Trophoblast cell (in vitro differentiated cells and primary cell): ENCODE measurements around the gene MYH7B.

ENCODE experiments used
- DNase-seq, 2 donors: peaks; one replicate each; pipeline ENCODE4 v3.0.0-alpha.2; 2016
- H2AFZ ChIP-seq: 2 replicates; pipeline ENCODE4 v1.6.1; 2013; ENCODE audit warnings: low read length, moderate library complexity, mild to moderate bottlenecking; ENCODE audit not compliant: insufficient read depth, poor library complexity
- H2AK5ac ChIP-seq: 2 replicates; pipeline ENCODE4 v1.6.1; 2013; ENCODE audit warnings: mild to moderate bottlenecking, low read length
- H2BK120ac ChIP-seq: 2 replicates; pipeline ENCODE4 v1.6.1; 2013; ENCODE audit warnings: low read length, mild to moderate bottlenecking, moderate library complexity; ENCODE audit not compliant: insufficient read depth, poor library complexity
- H2BK12ac ChIP-seq: 2 replicates; pipeline ENCODE4 v1.6.1; 2013; ENCODE audit warnings: mild to moderate bottlenecking, low read length, moderate library complexity
- H2BK5ac ChIP-seq: 2 replicates; pipeline ENCODE4 v1.6.1; 2013; ENCODE audit warnings: low read length, low read depth, moderate library complexity, mild to moderate bottlenecking; ENCODE audit not compliant: poor library complexity
- H3K14ac ChIP-seq: 2 replicates; pipeline ENCODE4 v1.6.1; 2013; ENCODE audit warnings: mild to moderate bottlenecking, low read length
- H3K18ac ChIP-seq: 2 replicates; pipeline ENCODE4 v1.6.1; 2013; ENCODE audit warnings: mild to moderate bottlenecking, low read length
- H3K23ac ChIP-seq: 2 replicates; pipeline ENCODE4 v1.6.1; 2013; ENCODE audit warnings: low read length
- H3K27ac ChIP-seq: 2 replicates; pipeline ENCODE4 v1.5.1; 2013; ENCODE audit warnings: low read depth, mild to moderate bottlenecking, inconsistent platforms, low read length, moderate library complexity
- H3K27me3 ChIP-seq: 2 replicates; pipeline ENCODE4 v1.6.1; 2013; ENCODE audit warnings: inconsistent platforms, mild to moderate bottlenecking, low read length, moderate library complexity; ENCODE audit not compliant: insufficient read depth
- H3K36me3 ChIP-seq, 2 experiments: 1 replicate in 1 of 2; 2 replicates in 1 of 2; pipeline ENCODE4 v1.6.1; 2013; ENCODE audit warnings: low read length in 2 of 2, mild to moderate bottlenecking in 2 of 2, moderate library complexity in 1 of 2; ENCODE audit not compliant: insufficient read depth in 2 of 2, control insufficient read depth in 1 of 2
- H3K4ac ChIP-seq: 2 replicates; pipeline ENCODE4 v1.6.1; 2013; ENCODE audit warnings: low read depth, mild to moderate bottlenecking, low read length, moderate library complexity
- H3K4me1 ChIP-seq, 2 experiments: 1 replicate in 1 of 2; 2 replicates in 1 of 2; pipeline ENCODE4 v1.6.1; 2013; ENCODE audit warnings: low read length in 2 of 2, mild to moderate bottlenecking in 2 of 2, moderate library complexity in 1 of 2; ENCODE audit not compliant: insufficient read depth in 2 of 2, control insufficient read depth in 1 of 2
- H3K4me2 ChIP-seq: 2 replicates; pipeline ENCODE4 v1.6.1; 2013; ENCODE audit warnings: inconsistent platforms, mild to moderate bottlenecking, low read length, moderate library complexity
- H3K4me3 ChIP-seq: 2 replicates; pipeline ENCODE4 v1.5.1; 2013; ENCODE audit warnings: mild to moderate bottlenecking, low read depth, low read length, inconsistent platforms
- H3K79me1 ChIP-seq: one replicate; pipeline ENCODE4 v1.6.1; 2013; ENCODE audit warnings: low read length
- H3K79me2 ChIP-seq: 2 replicates; pipeline ENCODE4 v1.6.1; 2013; ENCODE audit warnings: low read length, mild to moderate bottlenecking; ENCODE audit not compliant: control insufficient read depth, insufficient read depth, poor library complexity
- H3K9ac ChIP-seq: 2 replicates; pipeline ENCODE4 v1.6.1; 2013; ENCODE audit warnings: mild to moderate bottlenecking, low read length
- H3K9me3 ChIP-seq: 2 replicates; pipeline ENCODE4 v1.6.1; 2013; ENCODE audit warnings: low read depth, mild to moderate bottlenecking, control low read depth, inconsistent platforms, low read length; ENCODE audit not compliant: insufficient read depth
- H4K12ac ChIP-seq: 2 replicates; pipeline ENCODE4 v1.6.1; 2013; ENCODE audit warnings: low read depth, mild to moderate bottlenecking, low read length, moderate library complexity
- H4K8ac ChIP-seq: 2 replicates; pipeline ENCODE4 v1.6.1; 2013; ENCODE audit warnings: low read depth, mild to moderate bottlenecking, low read length, moderate library complexity
- H4K91ac ChIP-seq: one replicate; pipeline ENCODE4 v1.6.1; 2013; ENCODE audit warnings: low read depth, mild to moderate bottlenecking, low read length, moderate library complexity
- WGBS: extraction: QIAGEN DNeasy Blood & Tissue Kit; methylation state at CpG from one replicate; pipeline ENCODE4 v1.1.7; 2013; ENCODE audit warnings: missing lambda C conversion rate; ENCODE audit not compliant: insufficient read length, insufficient coverage; ENCODE audit errors: extremely low coverage; 5-methylcytosine and 5-hydroxymethylcytosine counted together

The MYH7B gene

GRCh38 chr20:34923414-34923813, 32.3 kb upstream of the MYH7B start:
- no CpG with 5 or more reads among the region's 2 CpGs for WGBS
- Histone ChIP-seq H2AFZ (no peak overlapping the region), H2BK120ac (no peak overlapping the region), H2BK12ac (no peak overlapping the region), H3K27ac (no peak overlapping the region), H4K8ac (no peak overlapping the region), H4K91ac (no peak overlapping the region), H3K79me2 (no peaks in the 10 kb centered on the region), H4K12ac (no peak overlapping the region), H3K27me3 (no peaks in the 10 kb centered on the region), H3K9ac (no peak overlapping the region), H3K4me3 (no peak overlapping the region), H3K23ac (no peak overlapping the region), H3K79me1 (peaks cover 2% of the 10 kb centered on the region), H3K4me2 (no peak overlapping the region), H2AK5ac (no peak overlapping the region), H3K14ac (no peak overlapping the region), H3K36me3 (peaks cover 39 to 65% of the 10 kb centered on the region in 2 experiments), H2BK5ac (no peak overlapping the region), H3K9me3 (peaks cover 5% of the 10 kb centered on the region), H3K4me1 (peaks cover 9 to 14% of the 10 kb centered on the region in 2 experiments), H3K4ac (no peak overlapping the region), H3K18ac (no peak overlapping the region)
- no peak for DNase-seq

- Histone ChIP-seq H4K8ac (no peak overlapping the region), H3K14ac (no peak overlapping the region), H3K9me3 (peaks cover 5% of the 10 kb centered on the region), H3K4me2 (no peak overlapping the region), H3K4me3 (no peak overlapping the region), H4K91ac (no peak overlapping the region), H3K27me3 (no peaks in the 10 kb centered on the region), H2BK5ac (no peak overlapping the region), H2BK120ac (no peak overlapping the region), H3K79me2 (no peaks in the 10 kb centered on the region), H2AFZ (no peak overlapping the region), H3K18ac (no peak overlapping the region), H3K9ac (no peak overlapping the region), H3K36me3 (peaks cover 46 to 72% of the 10 kb centered on the region in 2 experiments), H3K27ac (no peak overlapping the region), H4K12ac (no peak overlapping the region), H3K4ac (no peak overlapping the region), H3K79me1 (peaks cover 2% of the 10 kb centered on the region), H2BK12ac (no peak overlapping the region), H3K4me1 (peaks cover 9 to 14% of the 10 kb centered on the region in 2 experiments), H2AK5ac (no peak overlapping the region), H3K23ac (no peak overlapping the region)
- no peak for DNase-seq
- WGBS = no CpG with 5 or more reads among the region's 3 CpGs
These were observed 30.3 kb upstream of the MYH7B start for GRCh38 chr20:34925341-34925740.

GRCh38 chr20:34925981-34926380, 29.7 kb upstream of the MYH7B start:
- H3K36me3 ChIP-seq = peaks cover 42 to 70% of the 10 kb centered on the region in 2 experiments
- no peak overlapping the region for H3K4ac ChIP-seq
- no peak overlapping the region for H3K14ac ChIP-seq
- H3K9me3 ChIP-seq = peaks cover 5% of the 10 kb centered on the region
- no peak overlapping the region for H2BK12ac ChIP-seq
- H3K4me3 ChIP-seq = peak overlapping the region; percentile 16
- H2BK5ac ChIP-seq = no peak overlapping the region
- H3K27me3 ChIP-seq = no peaks in the 10 kb centered on the region
- no peak overlapping the region for H2BK120ac ChIP-seq
- H3K18ac ChIP-seq = no peak overlapping the region
- no peak overlapping the region for H3K27ac ChIP-seq
- no peak overlapping the region for H2AFZ ChIP-seq
- H4K12ac ChIP-seq = no peak overlapping the region
- no peak overlapping the region for H2AK5ac ChIP-seq
- no peak overlapping the region for H3K23ac ChIP-seq
- H3K4me1 ChIP-seq = peaks cover 9 to 14% of the 10 kb centered on the region in 2 experiments
- no peak overlapping the region for H4K8ac ChIP-seq
- no peak overlapping the region for H3K4me2 ChIP-seq
- no peak overlapping the region for H4K91ac ChIP-seq
- DNase-seq = peak in 1 of 2 donors; percentile 25
- H3K79me2 ChIP-seq = no peaks in the 10 kb centered on the region
- peaks cover 2% of the 10 kb centered on the region for H3K79me1 ChIP-seq
- no peak overlapping the region for H3K9ac ChIP-seq
- no CpG with 5 or more reads among the region's 1 CpG for WGBS

- no CpG with 5 or more reads among the region's 1 CpG for WGBS
- Histone ChIP-seq H3K36me3 (peaks cover 41 to 70% of the 10 kb centered on the region in 2 experiments), H2BK120ac (no peak overlapping the region), H4K12ac (no peak overlapping the region), H3K4ac (no peak overlapping the region), H3K9me3 (peaks cover 3% of the 10 kb centered on the region), H3K23ac (no peak overlapping the region), H2AFZ (no peak overlapping the region), H3K4me2 (no peak overlapping the region), H3K27me3 (no peaks in the 10 kb centered on the region), H3K79me2 (no peaks in the 10 kb centered on the region), H2BK12ac (no peak overlapping the region), H4K8ac (no peak overlapping the region), H2BK5ac (no peak overlapping the region), H2AK5ac (no peak overlapping the region), H4K91ac (no peak overlapping the region), H3K4me3 (no peak overlapping the region), H3K18ac (no peak overlapping the region), H3K79me1 (peaks cover 2% of the 10 kb centered on the region), H3K9ac (no peak overlapping the region), H3K14ac (no peak overlapping the region), H3K4me1 (peaks cover 9 to 14% of the 10 kb centered on the region in 2 experiments), H3K27ac (no peak overlapping the region)
- DNase-seq = peak in 1 of 2 donors; percentile 15
These were observed 29.1 kb upstream of the MYH7B start for GRCh38 chr20:34926581-34926980.
